ENCODE results near the gene CAPS.

Gene CAPS

GRCh38 chr19:5936292-5936592 is 22.2 kb downstream of the CAPS start:
- DNase-seq = no peak

GRCh38 chr19:5937550-5937949 is 23.5 kb downstream of the CAPS start:
- no peak for DNase-seq

- DNase-seq = no peak
Measured at GRCh38 chr19:5940260-5941208, 26.5 kb downstream of the CAPS start.

GRCh38 chr19:5941673-5942072 is 27.6 kb downstream of the CAPS start:
- DNase-seq = no peak

- DNase-seq = no peak
Measured at GRCh38 chr19:5943045-5943444, 29.0 kb downstream of the CAPS start.

GRCh38 chr19:5943623-5944022 is 29.6 kb downstream of the CAPS start:
- DNase-seq = no peak

GRCh38 chr19:5947435-5947834 is 33.4 kb downstream of the CAPS start:
- no peak for DNase-seq

- DNase-seq = peak; percentile 61
Measured at GRCh38 chr19:5948752-5949564, 34.9 kb downstream of the CAPS start.

- DNase-seq = no peak
Measured at GRCh38 chr19:5949792-5950305, 35.8 kb downstream of the CAPS start.

GRCh38 chr19:5950741-5951140 is 36.7 kb downstream of the CAPS start:
- no peak for DNase-seq

GRCh38 chr19:5951338-5951861 is 37.3 kb downstream of the CAPS start:
- no peak for DNase-seq

- DNase-seq = no peak
Measured at GRCh38 chr19:5952193-5953029, 38.4 kb downstream of the CAPS start.

GRCh38 chr19:5953030-5953589 is 39.1 kb downstream of the CAPS start:
- no peak for DNase-seq

- DNase-seq = no peak
Measured at GRCh38 chr19:5953680-5954213, 39.7 kb downstream of the CAPS start.

GRCh38 chr19:5954293-5954692 is 40.2 kb downstream of the CAPS start:
- no peak for DNase-seq

GRCh38 chr19:5955636-5955935 is 41.5 kb downstream of the CAPS start:
- DNase-seq = no peak

GRCh38 chr19:5956323-5956722 is 42.3 kb downstream of the CAPS start:
- no peak for DNase-seq

- DNase-seq = no peak
Measured at GRCh38 chr19:5956728-5957127, 42.7 kb downstream of the CAPS start.

GRCh38 chr19:5957170-5957569 is 43.1 kb downstream of the CAPS start:
- DNase-seq = no peak

GRCh38 chr19:5958074-5958850 is 44.2 kb downstream of the CAPS start:
- no peak for DNase-seq

GRCh38 chr19:5958851-5959122 is 44.7 kb downstream of the CAPS start:
- DNase-seq = no peak
